Pancreas (tissue), 10 donors: ENCODE measurements around the gene CDY2B. TPM values are rescaled to one million over a fixed set of nuclear protein-coding genes. Genes with fewer than 3 reads are reported as not detected.
"Not testable (repeated sequence)": the region's sequence is repeated elsewhere in the genome, so short reads cannot be mapped to it uniquely, and the experiment has no call there.

Experiments used
- ATAC-seq, 4 donors: fragments of 200-7000 bp; cut with Tn5 transposase; one replicate each; pipeline versions ENCODE4 v1.8.0 to v1.9.1; 2020; ENCODE audit warnings: mild to moderate bottlenecking in 4 of 4, moderate library complexity in 4 of 4
- DNase-seq, 6 donors: peaks; one replicate each; pipeline ENCODE4 v3.0.0-alpha.2; 2020
- FAIRE-seq: peaks from 2 replicates; lab custom pipeline; 2012; peaks lifted over from hg19 to GRCh38; lab: Jason Lieb, UNC
- H3K27ac ChIP-seq, 4 donors: fragments of 200-600 bp; sonication (generic); 1 replicate in 3 of 4; 2 replicates in 1 of 4; pipeline versions ENCODE4 v1.5.0 to v1.8.0; 2020
- H3K27me3 ChIP-seq, 4 donors: fragments of 200-600 bp; one replicate each; pipeline ENCODE4 v1.8.0; 2021
- H3K36me3 ChIP-seq, 3 donors: fragments of 200-600 bp; sonication (generic) in 1 of 3; one replicate each; pipeline versions ENCODE4 v1.5.0 to v1.8.0; 2020 to 2021
- H3K4me1 ChIP-seq, 3 donors: fragments of 200-600 bp; one replicate each; pipeline ENCODE4 v1.8.0; 2021
- H3K4me3 ChIP-seq, 4 donors: fragments of 200-600 bp; sonication (generic) in 2 of 4; one replicate each; pipeline versions ENCODE4 v1.5.0 to v1.8.0; 2020 to 2021
- H3K9me3 ChIP-seq, 4 donors: fragments of 200-600 bp; one replicate each; pipeline ENCODE4 v1.8.0; 2021
- WGBS, 2 donors: extraction: QIAGEN DNeasy Blood & Tissue Kit; methylation state at CpG; one replicate each; pipeline ENCODE4 v1.1.7; 2013; 5-methylcytosine and 5-hydroxymethylcytosine counted together
- intact Hi-C, 3 donors: fragments of 100-400 bp; cut with DNase I; formaldehyde crosslinking; loops; one replicate each; pipeline versions ENCODE4 v1.11.1 to v1.14.2; 2022
- polyA plus RNA-seq, 2 donors: library from polyadenylated mRNA; stranded (reverse); fragments of 200-250 nt; gene quantifications; one replicate each; pipeline ENCODE4 v1.2.3, GENCODE V29; 2013
- total RNA-seq, 6 donors: library from RNA; stranded (reverse); fragmentation: NEBNext Ultra II Directional in 4 of 6; extraction: Animal tissue kit (Norgen Biotek cat#: 25700) in 4 of 6; gene quantifications; one replicate each; pipeline versions ENCODE4 v1.2.1 to v1.2.4, GENCODE V29; 2021 to 2023
- donor health status: healthy with polysubstance abuse.
- donor health status: DM: no; HTN: no; CAD: no; lungs with moderate emphysema.
- donor health status: DM: no; HTN: no; CAD: no.
- donor health status: control.
- donor health status: control.
- donor health status: Bipolar disorder and iron deficiency.
- donor health status: DM: yes; HTN: yes; CAD: no.
- donor health status: DM: no; HTN: no; CAD: no.
- donor health status: DM: no; HTN: no; CAD: no.
- donor health status: DM: yes; HTN: yes; CAD: no.

Gene CDY2B
- total and polyA plus RNA-seq, 8 donors, result not detected

GRCh38 chrY:17849131-17849530 lies 30.9 kb downstream of the CDY2B start:
- WGBS, 2 donors, result no CpG with 5 or more reads among the region's 4 CpGs
- H3K4me1 ChIP-seq, H3K27me3 ChIP-seq, H3K27ac ChIP-seq, FAIRE-seq, intact Hi-C loops, H3K9me3 ChIP-seq, H3K4me3 ChIP-seq, DNase-seq, H3K36me3 ChIP-seq, ATAC-seq: not testable (repeated sequence)

DNA sequence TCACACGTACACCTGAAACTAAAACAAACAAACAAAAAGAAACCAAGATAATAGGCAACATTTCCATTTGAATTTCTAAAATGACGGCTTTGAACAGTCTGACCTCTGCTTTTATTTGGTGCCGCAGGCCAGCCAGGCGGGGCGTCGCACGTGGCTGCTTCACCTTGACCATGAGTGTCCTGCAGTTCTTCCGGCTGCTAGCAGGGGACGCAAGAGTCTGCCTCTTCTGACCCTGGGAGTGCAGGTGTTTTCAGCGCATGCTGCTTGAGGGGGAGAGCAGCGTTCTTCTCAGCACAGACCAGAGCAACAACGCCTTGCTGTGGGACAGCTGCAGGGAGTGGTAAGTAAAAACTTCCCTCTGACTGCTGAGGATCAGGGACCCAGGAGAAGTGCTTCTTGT lies 47.9 kb downstream of the CDY2B start:
- FAIRE-seq, H3K4me1 ChIP-seq, H3K4me3 ChIP-seq, H3K27ac ChIP-seq, DNase-seq, intact Hi-C loops, H3K9me3 ChIP-seq, ATAC-seq, H3K36me3 ChIP-seq, H3K27me3 ChIP-seq: not testable (repeated sequence)
- no CpG with 5 or more reads among the region's 12 CpGs for WGBS, 2 donors

Other genes with a start within 250 kb of the CDY2B start
- not detected for gene CDY2A, start 145.6 kb upstream of the CDY2B start, total RNA-seq
- not detected for gene CDY2A, start 145.6 kb upstream of the CDY2B start, polyA plus RNA-seq